ENCODE data around the gene AIRE.

Gene AIRE

DNA sequence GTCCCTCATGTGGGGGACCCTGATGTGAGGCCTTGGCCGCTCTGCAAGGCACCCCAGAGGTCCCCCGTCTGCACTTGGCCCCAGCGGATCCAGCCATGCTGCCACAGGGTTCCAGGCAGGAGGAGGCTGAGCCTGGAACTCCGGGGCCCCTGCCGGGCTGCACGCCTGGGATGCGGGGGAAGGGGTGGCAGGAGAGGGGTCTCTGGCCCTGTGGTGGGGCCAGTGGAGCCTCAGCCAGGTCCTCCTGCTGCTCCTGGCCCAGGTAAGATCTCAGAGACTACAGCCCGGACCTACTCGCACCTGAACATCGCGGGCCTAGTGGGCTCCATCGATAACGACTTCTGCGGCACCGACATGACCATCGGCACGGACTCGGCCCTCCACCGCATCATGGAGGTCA, 27.0 kb downstream of the AIRE start:
- no peaks in the 10 kb centered on the region for H3K9me3 ChIP-seq (ENCODE audit: control insufficient read depth, insufficient read depth, low read length)
- H3K27ac ChIP-seq (ENCODE audit: low read depth, low read length): no peak overlapping the region
- no peaks in the 10 kb centered on the region for H3K27me3 ChIP-seq (ENCODE audit: control insufficient read depth, insufficient read depth, low read length)
- H3K36me3 ChIP-seq (ENCODE audit: control insufficient read depth, insufficient read depth, low read length): peaks cover 53% of the 10 kb centered on the region
- H3K4me3 ChIP-seq (ENCODE audit: low read depth, low read length): no peak overlapping the region
- H3K4me1 ChIP-seq (ENCODE audit: control insufficient read depth, insufficient read depth, low read length): no peaks in the 10 kb centered on the region
- H3K9ac ChIP-seq (ENCODE audit: low read depth, low read length): no peak overlapping the region

DNA sequence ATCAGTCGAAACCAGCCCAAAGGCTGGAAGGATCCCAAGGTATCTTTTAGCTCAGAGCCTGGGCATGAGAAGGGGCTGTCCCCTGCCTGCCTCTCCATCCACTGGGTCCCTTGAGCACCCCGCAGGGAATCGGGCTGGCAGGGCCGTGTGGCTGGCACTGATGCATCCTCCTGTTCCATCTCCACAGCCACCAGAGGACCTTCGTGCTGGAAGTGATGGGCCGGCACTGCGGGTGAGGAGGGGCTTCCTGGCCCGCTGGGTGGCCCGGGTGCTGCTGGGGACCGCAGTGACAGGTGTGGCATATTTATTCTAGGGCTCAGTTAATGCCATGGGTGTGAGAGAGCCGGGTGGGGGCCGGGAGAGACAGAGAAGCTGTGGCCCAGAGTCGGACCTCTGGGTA, 27.8 kb downstream of the AIRE start:
- Histone ChIP-seq H3K36me3 (ENCODE audit: control insufficient read depth, insufficient read depth, low read length) (peaks cover 60% of the 10 kb centered on the region), H3K9ac (ENCODE audit: low read depth, low read length) (no peak overlapping the region), H3K4me1 (ENCODE audit: control insufficient read depth, insufficient read depth, low read length) (no peaks in the 10 kb centered on the region), H3K4me3 (ENCODE audit: low read depth, low read length) (no peak overlapping the region), H3K27me3 (ENCODE audit: control insufficient read depth, insufficient read depth, low read length) (no peaks in the 10 kb centered on the region), H3K9me3 (ENCODE audit: control insufficient read depth, insufficient read depth, low read length) (no peaks in the 10 kb centered on the region), H3K27ac (ENCODE audit: low read depth, low read length) (no peak overlapping the region)

DNA sequence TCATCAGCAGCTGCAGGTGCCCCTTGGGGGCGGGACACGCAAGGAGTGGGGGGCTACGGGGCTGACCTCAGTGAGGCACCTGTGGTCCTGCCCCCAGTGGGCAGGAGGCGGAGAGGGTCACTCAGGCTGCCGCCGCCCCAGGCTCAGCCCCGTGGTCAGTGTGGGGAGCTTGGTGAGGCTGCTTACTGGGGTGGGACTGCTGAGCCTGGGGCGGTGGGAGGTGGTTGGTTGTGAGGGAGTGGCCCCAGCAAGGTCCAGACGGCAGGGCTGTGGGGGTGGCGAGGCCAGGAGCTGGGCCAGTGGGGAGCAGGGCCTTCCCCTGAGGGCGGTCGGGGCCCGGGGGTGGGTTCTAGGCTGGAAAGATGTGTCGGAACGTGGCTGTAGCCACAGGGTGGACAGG, 28.5 kb downstream of the AIRE start:
- no peak overlapping the region for H3K27ac ChIP-seq (ENCODE audit: low read depth, low read length)
- no peaks in the 10 kb centered on the region for H3K27me3 ChIP-seq (ENCODE audit: control insufficient read depth, insufficient read depth, low read length)
- no peaks in the 10 kb centered on the region for H3K4me1 ChIP-seq (ENCODE audit: control insufficient read depth, insufficient read depth, low read length)
- H3K9ac ChIP-seq (ENCODE audit: low read depth, low read length): no peak overlapping the region
- H3K36me3 ChIP-seq (ENCODE audit: control insufficient read depth, insufficient read depth, low read length): peaks cover 62% of the 10 kb centered on the region
- no peaks in the 10 kb centered on the region for H3K9me3 ChIP-seq (ENCODE audit: control insufficient read depth, insufficient read depth, low read length)
- no peak overlapping the region for H3K4me3 ChIP-seq (ENCODE audit: low read depth, low read length)

DNA sequence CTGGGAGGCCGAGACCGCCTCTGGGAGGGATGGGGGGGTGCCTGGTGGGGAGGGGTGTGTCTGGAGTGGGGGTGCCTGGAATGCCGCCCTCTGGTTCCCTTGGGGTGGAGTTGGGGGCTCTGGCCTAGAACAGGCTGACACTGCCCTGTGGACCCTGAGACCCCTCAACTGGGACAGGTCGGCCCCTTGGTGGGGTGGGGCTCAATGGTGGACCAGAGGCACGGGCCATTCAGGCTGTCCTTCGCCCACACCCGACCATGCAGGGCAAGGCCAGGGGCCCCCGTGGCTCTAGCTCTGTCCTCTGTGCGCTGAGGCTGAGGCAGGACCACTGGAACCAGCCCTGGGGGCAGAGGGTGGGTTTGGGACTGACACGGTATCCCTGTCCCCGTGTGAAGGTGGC, 28.9 kb downstream of the AIRE start:
- H3K4me3 ChIP-seq (ENCODE audit: low read depth, low read length): no peak overlapping the region
- H3K36me3 ChIP-seq (ENCODE audit: control insufficient read depth, insufficient read depth, low read length): peaks cover 66% of the 10 kb centered on the region
- no peaks in the 10 kb centered on the region for H3K27me3 ChIP-seq (ENCODE audit: control insufficient read depth, insufficient read depth, low read length)
- H3K9me3 ChIP-seq (ENCODE audit: control insufficient read depth, insufficient read depth, low read length): no peaks in the 10 kb centered on the region
- no peak overlapping the region for H3K9ac ChIP-seq (ENCODE audit: low read depth, low read length)
- H3K27ac ChIP-seq (ENCODE audit: low read depth, low read length): no peak overlapping the region
- H3K4me1 ChIP-seq (ENCODE audit: control insufficient read depth, insufficient read depth, low read length): no peaks in the 10 kb centered on the region

DNA sequence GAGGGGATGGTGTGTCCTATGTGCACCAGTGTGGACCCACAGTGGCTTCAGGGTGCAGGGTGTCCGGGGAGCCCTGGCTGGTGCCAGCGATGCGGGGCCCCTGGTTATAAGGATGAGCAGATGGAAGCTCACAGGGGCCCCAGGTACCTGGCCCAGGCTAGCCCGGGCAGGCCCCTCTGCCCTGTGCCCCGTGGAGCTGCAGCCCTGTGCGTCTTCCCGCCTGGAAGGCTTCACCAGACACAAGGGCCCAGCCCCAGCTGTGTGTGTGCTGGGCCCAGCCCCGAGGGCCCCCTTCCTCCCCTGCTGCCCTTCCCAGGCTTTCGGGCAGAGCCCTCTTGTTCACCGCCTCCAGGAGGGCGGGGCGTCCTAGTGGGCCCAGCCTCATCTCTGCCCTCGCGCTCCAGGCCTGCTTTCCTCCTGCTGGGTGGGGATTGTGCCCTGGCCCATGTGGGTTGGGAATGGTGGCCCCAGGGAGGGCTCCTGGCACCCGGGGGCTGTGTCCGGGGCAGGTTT, 30.1 kb downstream of the AIRE start:
- Histone ChIP-seq H3K27ac (ENCODE audit: low read depth, low read length) (no peak overlapping the region), H3K9ac (ENCODE audit: low read depth, low read length) (no peak overlapping the region), H3K36me3 (ENCODE audit: control insufficient read depth, insufficient read depth, low read length) (peaks cover 69% of the 10 kb centered on the region), H3K27me3 (ENCODE audit: control insufficient read depth, insufficient read depth, low read length) (no peaks in the 10 kb centered on the region), H3K4me3 (ENCODE audit: low read depth, low read length) (no peak overlapping the region), H3K9me3 (ENCODE audit: control insufficient read depth, insufficient read depth, low read length) (no peaks in the 10 kb centered on the region), H3K4me1 (ENCODE audit: control insufficient read depth, insufficient read depth, low read length) (no peaks in the 10 kb centered on the region)

DNA sequence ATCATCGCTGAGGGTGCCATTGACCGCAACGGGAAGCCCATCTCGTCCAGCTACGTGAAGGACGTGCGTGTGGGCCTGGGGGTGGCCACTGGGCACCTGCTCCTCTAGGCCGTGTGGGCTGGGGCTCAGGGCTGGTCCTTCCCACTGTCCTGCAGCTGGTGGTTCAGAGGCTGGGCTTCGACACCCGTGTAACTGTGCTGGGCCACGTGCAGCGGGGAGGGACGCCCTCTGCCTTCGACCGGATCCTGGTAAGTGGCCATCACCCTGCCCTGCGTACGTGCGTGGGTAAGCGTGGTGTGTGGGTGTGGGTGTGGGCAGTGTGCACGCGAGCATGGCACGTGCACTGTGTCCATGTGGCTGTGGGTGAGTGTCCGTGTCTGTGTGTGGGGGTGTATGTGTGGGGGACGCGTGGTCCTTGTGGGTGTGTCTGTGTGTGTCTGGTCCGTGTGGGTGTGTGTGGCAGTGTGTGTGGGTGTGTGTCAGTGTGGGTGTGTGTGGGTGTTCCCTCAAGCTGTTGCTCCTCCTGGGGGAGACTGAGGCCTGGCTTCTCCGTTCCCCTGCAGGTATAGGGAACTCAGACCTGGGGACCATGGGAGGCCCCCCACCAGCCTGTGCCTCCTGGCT, 30.7 kb downstream of the AIRE start:
- Histone ChIP-seq H3K27me3 (ENCODE audit: control insufficient read depth, insufficient read depth, low read length) (no peaks in the 10 kb centered on the region), H3K9me3 (ENCODE audit: control insufficient read depth, insufficient read depth, low read length) (no peaks in the 10 kb centered on the region), H3K4me1 (ENCODE audit: control insufficient read depth, insufficient read depth, low read length) (no peaks in the 10 kb centered on the region), H3K9ac (ENCODE audit: low read depth, low read length) (no peak overlapping the region), H3K36me3 (ENCODE audit: control insufficient read depth, insufficient read depth, low read length) (peaks cover 63% of the 10 kb centered on the region), H3K4me3 (ENCODE audit: low read depth, low read length) (no peak overlapping the region), H3K27ac (ENCODE audit: low read depth, low read length) (no peak overlapping the region)

DNA sequence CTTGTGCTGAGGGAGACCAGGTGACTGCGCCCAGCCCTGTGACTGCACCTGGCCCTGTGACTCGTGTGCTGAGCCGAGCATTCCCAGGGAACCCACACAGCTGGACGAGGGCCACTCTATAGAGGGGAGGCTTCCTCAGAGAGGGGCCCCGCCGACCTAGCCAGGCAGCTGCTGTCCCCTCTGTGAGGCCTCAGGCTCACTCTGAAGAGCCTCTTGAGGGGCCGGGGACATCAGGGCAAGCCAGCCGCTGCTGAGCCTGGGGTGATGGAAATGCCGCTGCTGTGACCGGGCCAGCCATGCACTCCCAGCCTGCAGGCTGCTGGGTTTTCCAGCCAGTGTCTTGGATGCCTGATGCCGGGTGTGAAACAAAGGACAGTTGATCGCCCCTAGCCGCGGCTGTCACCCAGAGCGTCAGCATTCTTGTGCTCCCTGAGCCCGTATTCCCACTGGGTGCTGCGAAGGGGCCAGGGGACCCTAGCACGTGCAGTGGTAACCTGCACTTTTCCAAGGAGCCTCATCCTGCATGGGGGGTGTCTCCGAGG, 31.6 kb downstream of the AIRE start:
- Histone ChIP-seq H3K4me3 (ENCODE audit: low read depth, low read length) (no peak overlapping the region), H3K27ac (ENCODE audit: low read depth, low read length) (no peak overlapping the region), H3K4me1 (ENCODE audit: control insufficient read depth, insufficient read depth, low read length) (no peaks in the 10 kb centered on the region), H3K9me3 (ENCODE audit: control insufficient read depth, insufficient read depth, low read length) (no peaks in the 10 kb centered on the region), H3K36me3 (ENCODE audit: control insufficient read depth, insufficient read depth, low read length) (peaks cover 61% of the 10 kb centered on the region), H3K27me3 (ENCODE audit: control insufficient read depth, insufficient read depth, low read length) (no peaks in the 10 kb centered on the region), H3K9ac (ENCODE audit: low read depth, low read length) (no peak overlapping the region; the same call in 1 of the 2 replicates)

DNA sequence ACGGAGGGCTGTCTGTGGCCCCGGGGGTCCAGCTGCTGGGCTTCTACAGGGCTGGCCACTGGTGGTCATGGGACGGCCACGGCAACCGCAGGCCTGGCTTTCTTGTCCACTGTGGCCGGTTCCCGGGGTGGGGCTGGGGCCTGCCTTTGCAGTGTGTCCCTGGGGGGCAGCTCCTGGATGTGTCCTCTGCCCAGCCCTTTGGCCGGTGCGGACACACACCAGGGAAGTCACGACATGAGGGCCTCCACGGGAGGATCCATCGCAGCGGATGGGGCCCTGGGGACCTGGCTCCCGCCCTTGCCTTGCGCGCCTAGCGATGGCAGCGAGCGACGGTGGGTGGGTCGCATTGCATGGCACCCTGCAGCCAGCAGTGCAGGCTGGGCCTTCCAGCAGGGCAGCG, 32.2 kb downstream of the AIRE start:
- no peaks in the 10 kb centered on the region for H3K4me1 ChIP-seq (ENCODE audit: control insufficient read depth, insufficient read depth, low read length)
- H3K4me3 ChIP-seq (ENCODE audit: low read depth, low read length): no peak overlapping the region
- no peaks in the 10 kb centered on the region for H3K9me3 ChIP-seq (ENCODE audit: control insufficient read depth, insufficient read depth, low read length)
- H3K9ac ChIP-seq (ENCODE audit: low read depth, low read length): no peak overlapping the region
- H3K27ac ChIP-seq (ENCODE audit: low read depth, low read length): no peak overlapping the region
- H3K36me3 ChIP-seq (ENCODE audit: control insufficient read depth, insufficient read depth, low read length): peaks cover 55% of the 10 kb centered on the region
- no peaks in the 10 kb centered on the region for H3K27me3 ChIP-seq (ENCODE audit: control insufficient read depth, insufficient read depth, low read length)

DNA sequence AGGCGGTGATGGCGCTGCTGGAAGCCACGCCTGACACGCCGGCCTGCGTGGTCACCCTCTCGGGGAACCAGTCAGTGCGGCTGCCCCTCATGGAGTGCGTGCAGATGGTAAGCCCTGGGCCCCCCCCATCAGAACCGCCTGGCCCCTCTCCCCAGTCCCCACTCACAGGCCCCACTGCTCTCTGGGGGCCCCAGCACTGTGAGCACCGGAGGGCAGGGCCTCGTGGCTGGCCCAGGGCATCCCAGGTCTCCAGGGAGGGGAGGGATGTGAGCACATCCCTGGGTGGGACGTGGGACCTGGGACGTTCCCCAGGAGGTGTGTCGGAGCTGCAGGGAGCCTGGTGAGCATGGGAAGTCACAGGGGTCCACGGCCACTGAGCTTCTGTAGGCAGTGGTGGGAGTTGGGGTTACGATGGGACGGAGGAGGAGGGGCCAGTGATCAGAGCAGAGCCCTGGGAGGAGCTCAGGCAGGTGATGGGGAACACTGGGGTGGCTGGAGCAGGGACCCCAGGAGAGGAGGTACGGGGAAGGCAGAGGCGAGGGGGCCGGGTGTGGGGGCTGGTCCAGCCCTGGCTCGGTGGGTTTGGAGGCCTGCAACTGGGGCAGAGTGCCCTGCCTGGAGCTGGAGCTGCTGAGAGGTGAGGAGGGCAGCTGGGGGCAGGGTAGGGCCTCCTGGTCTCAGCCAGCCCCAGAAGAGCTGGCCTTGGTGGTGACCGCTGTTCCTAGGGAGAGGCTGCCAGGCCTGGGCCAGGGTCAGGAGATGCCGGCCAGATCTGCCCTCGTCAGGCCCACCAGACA, 33.0 kb downstream of the AIRE start:
- no peaks in the 10 kb centered on the region for H3K9me3 ChIP-seq (ENCODE audit: control insufficient read depth, insufficient read depth, low read length)
- H3K9ac ChIP-seq (ENCODE audit: low read depth, low read length): no peak overlapping the region
- no peak overlapping the region for H3K27ac ChIP-seq (ENCODE audit: low read depth, low read length)
- H3K4me1 ChIP-seq (ENCODE audit: control insufficient read depth, insufficient read depth, low read length): no peaks in the 10 kb centered on the region
- peaks cover 51% of the 10 kb centered on the region for H3K36me3 ChIP-seq (ENCODE audit: control insufficient read depth, insufficient read depth, low read length)
- no peaks in the 10 kb centered on the region for H3K27me3 ChIP-seq (ENCODE audit: control insufficient read depth, insufficient read depth, low read length)
- H3K4me3 ChIP-seq (ENCODE audit: low read depth, low read length): no peak overlapping the region

DNA sequence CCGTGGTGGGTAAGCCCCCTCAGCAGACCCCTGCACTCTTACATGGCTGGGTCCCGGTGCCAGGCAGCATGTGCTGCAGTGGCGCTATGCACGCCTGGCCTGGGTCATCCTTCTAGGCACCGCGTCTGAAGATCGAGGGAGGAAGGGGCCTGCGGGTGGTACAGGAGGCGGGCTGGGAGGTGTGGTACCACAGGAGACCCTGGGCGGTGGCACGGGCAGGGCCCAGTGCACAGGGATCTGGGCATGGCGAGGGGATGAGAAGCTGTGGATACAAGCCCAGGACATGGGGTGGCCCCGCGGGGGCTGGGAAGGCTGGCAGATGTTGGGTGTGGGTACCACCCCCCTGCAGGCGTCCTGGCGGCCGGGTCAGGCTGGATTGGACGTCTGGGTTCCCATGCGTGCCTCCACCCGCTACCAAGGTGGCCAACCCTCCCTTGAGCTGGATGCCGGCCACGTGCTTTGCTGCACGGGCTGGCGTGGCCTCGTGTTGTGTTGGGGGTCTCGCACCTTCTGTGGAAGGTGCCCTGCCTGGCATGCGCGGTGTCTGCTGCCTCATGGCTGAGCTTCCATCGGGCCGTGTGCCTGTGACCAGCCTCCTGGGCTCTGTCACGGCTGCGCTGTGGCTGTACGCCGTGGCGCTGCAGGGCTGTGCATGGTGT, 33.9 kb downstream of the AIRE start:
- Histone ChIP-seq H3K4me1 (ENCODE audit: control insufficient read depth, insufficient read depth, low read length) (no peaks in the 10 kb centered on the region), H3K36me3 (ENCODE audit: control insufficient read depth, insufficient read depth, low read length) (peaks cover 56% of the 10 kb centered on the region), H3K4me3 (ENCODE audit: low read depth, low read length) (no peak overlapping the region), H3K9me3 (ENCODE audit: control insufficient read depth, insufficient read depth, low read length) (no peaks in the 10 kb centered on the region), H3K9ac (ENCODE audit: low read depth, low read length) (no peak overlapping the region), H3K27ac (ENCODE audit: low read depth, low read length) (no peak overlapping the region), H3K27me3 (ENCODE audit: control insufficient read depth, insufficient read depth, low read length) (no peaks in the 10 kb centered on the region)

DNA sequence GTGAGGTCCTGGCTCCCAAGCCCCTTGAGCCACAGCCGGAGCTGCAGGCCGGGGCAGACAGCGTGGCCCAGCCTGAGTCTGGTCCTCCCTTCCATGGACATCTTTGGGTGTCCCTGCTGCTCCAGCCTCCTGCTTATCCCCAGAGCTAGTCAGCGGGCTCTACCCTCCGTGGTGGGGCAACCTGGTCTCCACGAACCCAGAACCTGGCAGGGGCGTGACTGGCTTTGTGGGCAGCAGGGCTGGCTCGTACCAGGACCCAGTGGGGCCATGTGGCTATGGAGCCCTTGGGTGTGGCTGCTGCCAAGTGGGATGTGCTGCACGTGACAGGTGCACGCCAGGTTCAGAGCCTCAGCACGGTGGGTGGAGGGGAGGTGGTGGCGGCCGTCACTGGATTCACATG, 35.2 kb downstream of the AIRE start:
- Histone ChIP-seq H3K4me1 (ENCODE audit: control insufficient read depth, insufficient read depth, low read length) (no peaks in the 10 kb centered on the region), H3K9ac (ENCODE audit: low read depth, low read length) (no peak overlapping the region), H3K27me3 (ENCODE audit: control insufficient read depth, insufficient read depth, low read length) (no peaks in the 10 kb centered on the region), H3K4me3 (ENCODE audit: low read depth, low read length) (no peak overlapping the region), H3K27ac (ENCODE audit: low read depth, low read length) (no peak overlapping the region), H3K9me3 (ENCODE audit: control insufficient read depth, insufficient read depth, low read length) (no peaks in the 10 kb centered on the region), H3K36me3 (ENCODE audit: control insufficient read depth, insufficient read depth, low read length) (peaks cover 62% of the 10 kb centered on the region)

Measured in HUES48 (cell line).